Bronchial epithelial cell (primary cell): ENCODE data around the gene TRAPPC12. TPM values are rescaled to one million over a fixed set of nuclear protein-coding genes. Genes with fewer than 3 reads are reported as not detected.
A peak's percentile ranks its signal among the peaks of the same experiment; 100 is the strongest.
"Not testable (repeated sequence)": the region's sequence is repeated elsewhere in the genome, so short reads cannot be mapped to it uniquely, and the experiment has no call there.

Experiments used
- DNase-seq: peaks from one replicate; pipeline ENCODE4 v3.0.0-alpha.2; 2010; ENCODE audit warnings: low read depth
- FAIRE-seq: peaks from 2 replicates; lab custom pipeline; 2011; peaks lifted over from hg19 to GRCh38; lab: Jason Lieb, UNC
- H3K27me3 ChIP-seq: 2 replicates; pipeline ENCODE4 v1.5.1; 2011; ENCODE audit warnings: low read length; ENCODE audit not compliant: control insufficient read depth, insufficient read depth
- H3K36me3 ChIP-seq: 2 replicates; pipeline ENCODE4 v1.5.1; 2011; ENCODE audit warnings: low read length; ENCODE audit not compliant: control insufficient read depth, insufficient read depth
- H3K4me3 ChIP-seq: 2 replicates; pipeline ENCODE4 v1.5.1; 2011; ENCODE audit warnings: mild to moderate bottlenecking, low read depth, low read length, control low read depth
- total RNA-seq: library from RNA; depleted of rRNA; stranded (reverse); fragments of >200 nt; gene quantifications from 2 replicates; pipeline ENCODE4 v1.2.1, GENCODE V29; 2014
- TF ChIP-seq, protein P1 (sequence below): IDR thresholded peaks from 2 replicates; pipeline ENCODE4 v1.5.1; 2011; ENCODE audit warnings: mild to moderate bottlenecking, moderate library complexity, low read length, control low read depth, inconsistent platforms; ENCODE audit not compliant: insufficient read depth, severe bottlenecking

Gene TRAPPC12
- total RNA-seq, 1 donor from 2014 or later = 52.9 TPM

GRCh38 chr2:3491306-3491705 is 111.8 kb downstream of the TRAPPC12 start:
- DNase-seq = no peak
- no peaks in the 10 kb centered on the region for H3K36me3 ChIP-seq
- H3K4me3 ChIP-seq = no peak overlapping the region
- no peaks in the 10 kb centered on the region for H3K27me3 ChIP-seq
- TF ChIP-seq, protein P1, sequence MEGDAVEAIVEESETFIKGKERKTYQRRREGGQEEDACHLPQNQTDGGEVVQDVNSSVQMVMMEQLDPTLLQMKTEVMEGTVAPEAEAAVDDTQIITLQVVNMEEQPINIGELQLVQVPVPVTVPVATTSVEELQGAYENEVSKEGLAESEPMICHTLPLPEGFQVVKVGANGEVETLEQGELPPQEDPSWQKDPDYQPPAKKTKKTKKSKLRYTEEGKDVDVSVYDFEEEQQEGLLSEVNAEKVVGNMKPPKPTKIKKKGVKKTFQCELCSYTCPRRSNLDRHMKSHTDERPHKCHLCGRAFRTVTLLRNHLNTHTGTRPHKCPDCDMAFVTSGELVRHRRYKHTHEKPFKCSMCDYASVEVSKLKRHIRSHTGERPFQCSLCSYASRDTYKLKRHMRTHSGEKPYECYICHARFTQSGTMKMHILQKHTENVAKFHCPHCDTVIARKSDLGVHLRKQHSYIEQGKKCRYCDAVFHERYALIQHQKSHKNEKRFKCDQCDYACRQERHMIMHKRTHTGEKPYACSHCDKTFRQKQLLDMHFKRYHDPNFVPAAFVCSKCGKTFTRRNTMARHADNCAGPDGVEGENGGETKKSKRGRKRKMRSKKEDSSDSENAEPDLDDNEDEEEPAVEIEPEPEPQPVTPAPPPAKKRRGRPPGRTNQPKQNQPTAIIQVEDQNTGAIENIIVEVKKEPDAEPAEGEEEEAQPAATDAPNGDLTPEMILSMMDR = no peak
- FAIRE-seq = no peak

- TF ChIP-seq, protein P1 = no peak
- no peaks in the 10 kb centered on the region for H3K27me3 ChIP-seq
- FAIRE-seq (peak; percentile 23), DNase-seq (no peak)
- no peak overlapping the region for H3K4me3 ChIP-seq
- no peaks in the 10 kb centered on the region for H3K36me3 ChIP-seq
Observed at GRCh38 chr2:3491716-3492474, 112.4 kb downstream of the TRAPPC12 start.

- H3K36me3 ChIP-seq, FAIRE-seq, H3K27me3 ChIP-seq, H3K4me3 ChIP-seq, DNase-seq: not testable (repeated sequence)
Observed at GRCh38 chr2:3492475-3492787, 112.9 kb downstream of the TRAPPC12 start.

- FAIRE-seq (no peak), DNase-seq (peak; percentile 16)
- Histone ChIP-seq H3K27me3 (no peaks in the 10 kb centered on the region), H3K4me3 (no peak overlapping the region), H3K36me3 (no peaks in the 10 kb centered on the region)
- TF ChIP-seq, protein P1 = no peak
Observed at GRCh38 chr2:3492951-3493614, 113.6 kb downstream of the TRAPPC12 start.

DNA sequence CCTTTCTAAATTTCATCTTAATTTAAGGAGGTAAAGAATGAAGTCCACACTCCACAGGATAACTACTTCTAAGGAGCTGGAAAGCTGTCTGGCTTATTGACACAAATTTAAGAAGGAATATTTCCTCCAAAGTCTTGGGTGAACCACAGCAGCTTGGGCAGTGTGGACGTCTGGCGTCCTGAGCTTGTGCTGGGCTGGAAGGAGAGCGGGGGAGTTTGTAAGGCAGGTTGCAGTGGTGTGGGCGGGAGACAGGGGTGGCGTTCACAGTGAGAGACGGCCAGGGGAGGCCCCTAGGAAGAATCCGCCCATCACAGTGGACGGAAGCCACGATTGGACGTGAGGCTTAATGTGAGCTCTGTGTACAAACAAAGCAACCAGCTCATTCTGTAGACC is 114.1 kb downstream of the TRAPPC12 start:
- DNase-seq (peak; percentile 57), FAIRE-seq (no peak)
- peak overlapping the region; percentile 14 for H3K4me3 ChIP-seq
- TF ChIP-seq, protein P1 = no peak
- peaks cover 2% of the 10 kb centered on the region for H3K36me3 ChIP-seq
- no peaks in the 10 kb centered on the region for H3K27me3 ChIP-seq

DNA sequence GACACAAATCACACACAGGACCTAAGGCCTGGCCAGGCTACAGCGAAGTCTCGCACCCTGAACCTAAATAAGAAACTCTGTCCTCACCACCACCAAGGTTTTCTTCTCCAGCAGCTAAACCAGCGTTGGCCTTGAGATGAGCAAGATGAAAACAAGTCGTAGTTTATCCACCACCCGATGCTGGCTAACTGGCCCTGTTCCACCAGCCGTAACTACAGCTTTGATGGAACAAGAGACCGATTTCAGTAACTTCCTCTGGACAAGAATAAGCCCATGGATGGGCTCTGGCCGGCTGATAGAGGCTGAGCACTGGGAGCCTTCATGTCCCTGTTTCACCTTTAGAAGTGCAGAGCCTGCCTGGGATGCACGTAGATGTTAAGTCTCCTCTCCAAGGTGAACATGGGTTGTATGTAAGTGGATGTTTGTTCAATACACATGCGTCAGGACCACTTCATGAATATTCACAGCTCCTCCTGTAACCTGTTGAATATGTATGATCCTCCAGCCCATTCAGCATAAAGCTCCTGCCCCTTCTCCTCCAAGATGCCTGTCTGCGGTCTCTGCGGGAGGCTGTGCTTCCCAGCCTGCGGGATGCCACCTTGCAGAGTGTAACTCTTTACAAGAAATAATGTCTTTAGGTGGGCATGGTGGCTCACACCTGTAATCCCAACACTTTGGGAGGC is 115.6 kb downstream of the TRAPPC12 start:
- FAIRE-seq = no peak
- no peak for DNase-seq
- Histone ChIP-seq H3K4me3 (no peak overlapping the region), H3K36me3 (peaks cover 3% of the 10 kb centered on the region), H3K27me3 (no peaks in the 10 kb centered on the region)
- TF ChIP-seq, protein P1 = no peak

GRCh38 chr2:3496708-3497080 is 117.2 kb downstream of the TRAPPC12 start:
- H3K4me3 ChIP-seq, FAIRE-seq, H3K27me3 ChIP-seq, H3K36me3 ChIP-seq, DNase-seq: not testable (repeated sequence)
